A673 (cell line): ENCODE measurements around the gene GOLGB1. TPM values are rescaled to one million over a fixed set of nuclear protein-coding genes. Genes with fewer than 3 reads are reported as not detected.

Source experiments
- BruUV-seq: library from RNA; stranded (reverse); fragments of 400-500 nt; replicated peaks from 2 replicates; lab custom pipeline; 2021; lab: Mats Ljungman, UMichigan
- CTCF ChIA-PET: fragments of 300-600 bp; sonication (Branson Sonifier 250); formaldehyde crosslinking; loops from one replicate; lab custom pipeline; 2022; ENCODE audit warnings: antibody characterized with exemption; lab: Charles Lee
- POLR2A ChIA-PET: fragments of 300-600 bp; sonication (Branson Sonifier 250); formaldehyde crosslinking; loops from one replicate; lab custom pipeline; 2022; ENCODE audit warnings: antibody characterized with exemption; ENCODE audit not compliant: low non-redundant PET; lab: Charles Lee
- DNase-seq: peaks from one replicate; pipeline ENCODE4 v3.0.0-alpha.2; 2015; ENCODE audit warnings: low spot score
- H3K27ac ChIP-seq: fragments of 200-600 bp; sonication (generic); 2 replicates; pipeline ENCODE4 v1.5.1; 2016; ENCODE audit warnings: mixed run types, low read depth, mild to moderate bottlenecking, mixed read lengths, antibody characterized with exemption, low read length; ENCODE audit not compliant: poor library complexity, severe bottlenecking
- H3K27me3 ChIP-seq: fragments of 200-600 bp; sonication (generic); replicated peaks from 2 replicates; pipeline ENCODE4 v1.6.1; 2017; ENCODE audit warnings: mixed run types, low read depth, mild to moderate bottlenecking, mixed read lengths, antibody characterized with exemption, low read length; ENCODE audit not compliant: insufficient read depth, poor library complexity
- H3K36me3 ChIP-seq: fragments of 200-600 bp; sonication (generic); 2 replicates; pipeline ENCODE4 v1.6.1; 2016; ENCODE audit warnings: mixed run types, mild to moderate bottlenecking, mixed read lengths, antibody characterized with exemption, low read length; ENCODE audit not compliant: insufficient read depth, poor library complexity, severe bottlenecking
- H3K4me1 ChIP-seq: fragments of 200-600 bp; sonication (generic); 2 replicates; pipeline ENCODE4 v1.6.1; 2017; ENCODE audit warnings: mixed run types, mild to moderate bottlenecking, mixed read lengths, antibody characterized with exemption, low read length; ENCODE audit not compliant: insufficient read depth, poor library complexity, severe bottlenecking
- H3K4me3 ChIP-seq: fragments of 200-600 bp; sonication (generic); 2 replicates; pipeline ENCODE4 v1.5.1; 2016; ENCODE audit warnings: low read depth, mixed run types, mild to moderate bottlenecking, mixed read lengths, low read length; ENCODE audit not compliant: poor library complexity, severe bottlenecking
- H3K9me3 ChIP-seq: fragments of 200-600 bp; sonication (generic); 2 replicates; pipeline ENCODE4 v1.6.1; 2016; ENCODE audit warnings: mixed run types, low read depth, mild to moderate bottlenecking, mixed read lengths, antibody characterized with exemption, low read length; ENCODE audit not compliant: poor library complexity, severe bottlenecking
- EZH2 ChIP-seq: fragments of 200-600 bp; sonication (generic); IDR thresholded peaks from 2 replicates; pipeline ENCODE4 v1.6.1; 2017; ENCODE audit warnings: borderline replicate concordance, low read depth, mild to moderate bottlenecking, mixed read lengths, antibody characterized with exemption, low read length; ENCODE audit not compliant: poor library complexity, severe bottlenecking
- intact Hi-C: fragments of 100-400 bp; cut with micrococcal nuclease; formaldehyde crosslinking; loops from one replicate; pipeline ENCODE4 v1.10.0; 2022; ENCODE audit not compliant: unreplicated experiment
- total RNA-seq: library from RNA; stranded (reverse); gene quantifications from 2 replicates; pipeline ENCODE4 v1.2.3, GENCODE V29; 2021
- TF ChIP-seq, protein P1 (sequence below): fragments of 300-800, 200-600 bp; sonication (generic); conservative IDR thresholded peaks from 2 replicates; pipeline ENCODE4 v1.5.1; 2017; ENCODE audit warnings: low read depth, mild to moderate bottlenecking, antibody characterized with exemption, low read length, moderate library complexity, mixed read lengths

GOLGB1 gene
- total RNA-seq, 1 experiment from 2014 or later: 19.9 TPM

DNA sequence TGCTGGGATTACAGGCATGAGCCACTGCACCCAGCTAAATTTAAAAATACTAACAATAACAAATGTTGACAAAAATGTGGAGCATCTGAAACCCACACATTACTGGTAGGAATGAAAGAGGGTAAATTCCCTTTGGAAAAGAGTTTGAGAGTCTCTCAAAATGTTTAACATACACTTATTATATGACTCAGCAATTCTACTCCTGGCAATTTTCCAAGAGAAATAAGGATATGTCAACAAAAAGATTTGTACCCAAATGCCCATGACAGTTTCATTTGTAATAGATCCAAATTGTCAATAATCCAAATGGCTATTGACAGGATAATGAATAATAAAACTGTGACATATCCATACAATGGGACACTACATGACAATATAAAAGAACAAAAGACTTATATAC is 97.9 kb downstream of the GOLGB1 start:
- ChIA-PET POLR2A (no interaction called here), CTCF (no interaction called here)
- no TSS peak for BruUV-seq

DNA sequence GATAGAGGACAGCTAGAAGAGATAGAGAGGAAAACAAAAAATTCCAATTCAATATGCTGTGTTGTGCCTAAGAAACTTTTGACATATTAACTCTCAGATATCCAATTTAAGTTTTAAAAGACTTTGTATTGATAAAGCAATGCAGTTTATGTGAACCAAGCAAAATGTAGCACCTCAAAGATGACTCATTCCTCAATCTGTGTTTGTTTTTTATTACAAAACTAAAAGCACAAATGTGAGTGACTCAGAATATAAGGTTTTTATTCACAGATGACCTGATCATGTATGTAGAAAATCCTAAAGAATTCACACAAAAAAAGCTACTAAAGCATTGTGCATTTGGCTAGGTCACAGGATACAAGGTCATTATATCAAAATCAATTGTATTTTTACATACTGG is 99.9 kb downstream of the GOLGB1 start:
- intact Hi-C loops: no loop called here
- Histone ChIP-seq H3K36me3 (peaks cover 21% of the 10 kb centered on the region), H3K4me3 (no peak overlapping the region), H3K9me3 (peaks cover 5% of the 10 kb centered on the region), H3K27ac (no peak overlapping the region), H3K4me1 (peaks cover 7% of the 10 kb centered on the region), H3K27me3 (no peaks in the 10 kb centered on the region)
- CTCF ChIA-PET: no interaction called here
- no peak for DNase-seq
- TF ChIP-seq, protein P1, sequence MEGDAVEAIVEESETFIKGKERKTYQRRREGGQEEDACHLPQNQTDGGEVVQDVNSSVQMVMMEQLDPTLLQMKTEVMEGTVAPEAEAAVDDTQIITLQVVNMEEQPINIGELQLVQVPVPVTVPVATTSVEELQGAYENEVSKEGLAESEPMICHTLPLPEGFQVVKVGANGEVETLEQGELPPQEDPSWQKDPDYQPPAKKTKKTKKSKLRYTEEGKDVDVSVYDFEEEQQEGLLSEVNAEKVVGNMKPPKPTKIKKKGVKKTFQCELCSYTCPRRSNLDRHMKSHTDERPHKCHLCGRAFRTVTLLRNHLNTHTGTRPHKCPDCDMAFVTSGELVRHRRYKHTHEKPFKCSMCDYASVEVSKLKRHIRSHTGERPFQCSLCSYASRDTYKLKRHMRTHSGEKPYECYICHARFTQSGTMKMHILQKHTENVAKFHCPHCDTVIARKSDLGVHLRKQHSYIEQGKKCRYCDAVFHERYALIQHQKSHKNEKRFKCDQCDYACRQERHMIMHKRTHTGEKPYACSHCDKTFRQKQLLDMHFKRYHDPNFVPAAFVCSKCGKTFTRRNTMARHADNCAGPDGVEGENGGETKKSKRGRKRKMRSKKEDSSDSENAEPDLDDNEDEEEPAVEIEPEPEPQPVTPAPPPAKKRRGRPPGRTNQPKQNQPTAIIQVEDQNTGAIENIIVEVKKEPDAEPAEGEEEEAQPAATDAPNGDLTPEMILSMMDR: no peak
- no peak for TF ChIP-seq EZH2
- POLR2A ChIA-PET: no interaction called here
- BruUV-seq: no TSS peak

More for the DNA sequence above, 97.9 kb downstream of the GOLGB1 start:
- H3K27me3 ChIP-seq: no peaks in the 10 kb centered on the region
- H3K36me3 ChIP-seq: peaks cover 19% of the 10 kb centered on the region
- peaks cover 5% of the 10 kb centered on the region for H3K9me3 ChIP-seq
- no peak for TF ChIP-seq EZH2
- TF ChIP-seq, protein P1: no peak
- H3K4me1 ChIP-seq: peaks cover 7% of the 10 kb centered on the region
- H3K27ac ChIP-seq: peak overlapping the region; percentile 15
- peak; percentile 40 for DNase-seq
- intact Hi-C loops: no loop called here
- H3K4me3 ChIP-seq: no peak overlapping the region

DNA sequence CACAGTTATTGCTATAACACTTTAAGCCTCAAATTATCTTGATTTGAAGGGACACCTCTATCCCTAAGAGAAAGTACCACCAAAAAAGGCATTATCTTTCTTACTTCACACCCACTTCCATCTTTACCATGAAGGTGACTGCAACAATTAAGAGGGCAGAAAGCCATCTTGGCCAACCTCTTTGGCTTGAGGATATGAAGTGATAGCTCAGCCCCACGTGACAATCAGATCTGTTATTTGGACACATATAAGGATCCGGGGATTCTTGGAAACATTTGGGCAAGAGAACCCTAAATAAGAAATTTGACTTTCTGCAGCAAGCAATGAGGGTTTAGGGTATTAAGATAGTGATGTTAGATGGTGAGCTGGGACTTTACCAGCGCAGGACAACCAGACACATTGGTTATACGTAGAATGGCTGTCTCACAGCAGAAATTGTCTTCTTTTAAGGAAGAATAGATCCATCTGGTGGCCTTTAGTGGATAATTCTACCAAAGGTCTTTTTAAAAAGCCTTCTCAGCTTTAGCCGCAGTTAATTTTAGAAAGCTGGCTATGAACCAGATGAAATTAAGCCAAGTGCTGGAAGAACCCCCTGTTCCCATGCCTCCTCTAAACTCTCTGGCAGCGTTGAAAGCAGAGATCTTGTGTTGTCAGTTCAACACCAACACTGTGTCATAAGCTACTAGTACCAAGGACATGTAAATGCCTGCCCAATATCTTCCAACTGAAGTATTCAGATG is 101.2 kb downstream of the GOLGB1 start:
- CTCF ChIA-PET: no interaction called here

More for the DNA sequence above, 101.2 kb downstream of the GOLGB1 start:
- no peak overlapping the region for H3K4me3 ChIP-seq
- peaks cover 29% of the 10 kb centered on the region for H3K36me3 ChIP-seq
- H3K4me1 ChIP-seq: peaks cover 7% of the 10 kb centered on the region
- POLR2A ChIA-PET: no interaction called here
- peaks cover 5% of the 10 kb centered on the region for H3K9me3 ChIP-seq
- intact Hi-C loops: no loop called here
- no peaks in the 10 kb centered on the region for H3K27me3 ChIP-seq
- no peak for DNase-seq
- no peak for TF ChIP-seq EZH2
- TF ChIP-seq, protein P1: no peak
- no TSS peak for BruUV-seq
- H3K27ac ChIP-seq: no peak overlapping the region
